GM21576 (cell line): ENCODE results near the gene TMEM9.

Experiments
- ATAC-seq: cut with Tn5 transposase; IDR thresholded peaks from one replicate; pipeline ENCODE4 v1.9.1; 2021; ENCODE audit warnings: mild to moderate bottlenecking, moderate library complexity; ENCODE audit not compliant: unreplicated experiment

The TMEM9 gene

DNA sequence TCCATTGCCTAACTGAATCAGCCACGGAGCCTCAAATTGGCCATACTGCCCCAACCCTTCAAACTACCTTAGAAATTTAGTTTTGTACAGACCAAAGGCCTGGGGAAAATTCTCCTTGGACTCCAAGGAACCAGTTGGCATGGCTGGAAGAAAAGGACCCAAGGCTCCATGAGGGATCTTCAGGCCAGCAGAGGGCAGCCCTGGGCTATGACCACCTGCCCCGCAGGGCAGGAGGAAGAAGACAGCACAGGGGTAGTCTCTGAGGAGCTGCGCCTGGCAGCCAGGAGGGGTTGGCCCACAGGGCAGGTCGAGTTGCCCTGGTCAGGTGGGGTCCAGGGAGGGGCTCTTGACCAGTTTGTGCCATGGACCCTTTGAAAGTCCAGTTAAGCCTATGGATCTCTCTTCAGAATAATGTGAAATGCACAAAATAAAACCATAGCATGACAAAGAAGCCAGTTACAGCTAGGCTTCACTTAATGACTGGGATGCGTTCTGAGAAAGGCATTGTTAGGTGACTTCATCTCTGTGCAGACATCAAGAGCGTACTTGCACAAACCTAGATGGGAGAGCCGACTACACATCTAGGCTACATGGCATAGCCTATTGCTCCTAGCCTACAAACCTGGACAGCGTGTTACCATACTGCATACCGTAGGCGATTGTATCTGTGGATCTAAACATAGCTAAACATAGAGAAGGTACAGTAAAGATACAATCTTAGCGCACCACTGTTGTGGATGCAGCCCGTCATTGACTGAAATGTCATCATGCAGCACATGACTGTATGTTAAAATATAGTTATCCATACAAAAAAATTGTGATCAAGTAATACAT is 68.2 kb downstream of the TMEM9 start:
- no peak for ATAC-seq
